IgD-negative memory B cell (primary cell): ENCODE data around the gene NACA. TPM values are rescaled to one million over a fixed set of nuclear protein-coding genes. Genes with fewer than 3 reads are reported as not detected.
"Not testable (repeated sequence)": the region's sequence is repeated elsewhere in the genome, so short reads cannot be mapped to it uniquely, and the experiment has no call there.

Experiments used
- H3K27ac Mint-ChIP-seq, 3 donors: one replicate each; pipeline ENCODE4 v1.8.0; 2020 to 2022; ENCODE audit warnings: mild to moderate bottlenecking in 3 of 3, mixed read lengths in 3 of 3, moderate library complexity in 1 of 3
- H3K27me3 Mint-ChIP-seq: one replicate; pipeline ENCODE4 v1.8.0; 2021; ENCODE audit warnings: mixed read lengths
- H3K36me3 Mint-ChIP-seq: one replicate; pipeline ENCODE4 v1.8.0; 2020; ENCODE audit warnings: mild to moderate bottlenecking, mixed read lengths
- H3K4me1 Mint-ChIP-seq, 3 donors: one replicate each; pipeline ENCODE4 v1.8.0; 2020 to 2022; ENCODE audit warnings: mixed read lengths in 3 of 3, mild to moderate bottlenecking in 1 of 3
- H3K4me3 Mint-ChIP-seq, 4 donors: one replicate each; pipeline ENCODE4 v1.8.0; 2020 to 2022; ENCODE audit warnings: mild to moderate bottlenecking in 4 of 4, mixed read lengths in 4 of 4, moderate library complexity in 3 of 4
- H3K9me3 Mint-ChIP-seq, 3 donors: one replicate each; pipeline ENCODE4 v1.8.0; 2020 to 2021; ENCODE audit warnings: mixed read lengths in 3 of 3, mild to moderate bottlenecking in 1 of 3
- polyA plus RNA-seq: library from polyadenylated mRNA; unstranded; fragments of 300-500 nt; fragmentation: Illumina TruSeq; gene quantifications from one replicate; pipeline ENCODE4 v1.2.3, GENCODE V29; 2021

The NACA gene
- 1,127 TPM for polyA plus RNA-seq

- Mint-ChIP-seq H3K4me1 (peaks cover 37 to 49% (median 38%) of the 10 kb centered on the region in 3 donors), H3K9me3 (no peaks in the 10 kb centered on the region), H3K27me3 (no peaks in the 10 kb centered on the region), H3K36me3 (peaks cover 2% of the 10 kb centered on the region), H3K4me3 (peak within 1 kb of the TSS; percentile 87 to 99 (median 97)), H3K27ac (peak within 1 kb of the TSS; percentile 79 to 98 (median 98))
These were observed at the start of gene NACA for GRCh38 chr12:56724972-56725722. TSS of gene NACA (minus strand) at chr12:56725299. CDS start at chr12:56724521, 778 bp downstream.

- Mint-ChIP-seq H3K4me1 (peaks cover 5 to 6% (median 6%) of the 10 kb centered on the region in 3 donors), H3K27ac (no peak overlapping the region), H3K36me3 (no peaks in the 10 kb centered on the region)
These were observed 48.0 kb upstream of the NACA start for GRCh38 chr12:56773113-56773512.

GRCh38 chr12:56772625-56773024 lies 47.5 kb upstream of the NACA start:
- Mint-ChIP-seq H3K27me3 (no peaks in the 10 kb centered on the region), H3K27ac (no peak overlapping the region), H3K4me1 (peaks cover 5 to 6% (median 5%) of the 10 kb centered on the region in 3 donors), H3K9me3 (peaks cover 0 to 2% (median 0%) of the 10 kb centered on the region in 3 donors), H3K36me3 (no peaks in the 10 kb centered on the region), H3K4me3 (no peak overlapping the region)

More at GRCh38 chr12:56773113-56773512, 48.0 kb upstream of the NACA start:
- no peak overlapping the region for H3K4me3 Mint-ChIP-seq
- peaks cover 0 to 2% (median 0%) of the 10 kb centered on the region in 3 donors for H3K9me3 Mint-ChIP-seq
- no peaks in the 10 kb centered on the region for H3K27me3 Mint-ChIP-seq

GRCh38 chr12:56769868-56770267 lies 44.8 kb upstream of the NACA start:
- Mint-ChIP-seq H3K27me3 (no peaks in the 10 kb centered on the region), H3K27ac (no peak overlapping the region), H3K36me3 (no peaks in the 10 kb centered on the region), H3K9me3 (peaks cover 0 to 2% (median 0%) of the 10 kb centered on the region in 3 donors), H3K4me1 (peaks cover 6 to 12% (median 7%) of the 10 kb centered on the region in 3 donors), H3K4me3 (no peak overlapping the region)

- Mint-ChIP-seq H3K4me3 (no peak overlapping the region), H3K36me3 (no peaks in the 10 kb centered on the region), H3K9me3 (peaks cover 0 to 2% (median 0%) of the 10 kb centered on the region in 3 donors), H3K27me3 (no peaks in the 10 kb centered on the region), H3K4me1 (peaks cover 7 to 10% (median 10%) of the 10 kb centered on the region in 3 donors), H3K27ac (no peak overlapping the region)
These were observed 43.3 kb upstream of the NACA start for GRCh38 chr12:56768424-56768823.

GRCh38 chr12:56766535-56766934 lies 41.4 kb upstream of the NACA start:
- peak overlapping the region in 2 of 4 donors; percentile 41 to 65 for H3K4me3 Mint-ChIP-seq
- no peaks in the 10 kb centered on the region for H3K9me3 Mint-ChIP-seq
- H3K27me3 Mint-ChIP-seq: no peaks in the 10 kb centered on the region
- peaks cover 7 to 10% (median 10%) of the 10 kb centered on the region in 3 donors for H3K4me1 Mint-ChIP-seq
- peak overlapping the region in 2 of 3 donors; percentile 15 to 32 for H3K27ac Mint-ChIP-seq
- no peaks in the 10 kb centered on the region for H3K36me3 Mint-ChIP-seq

- peaks cover 7 to 10% (median 10%) of the 10 kb centered on the region in 3 donors for H3K4me1 Mint-ChIP-seq
- H3K9me3 Mint-ChIP-seq: no peaks in the 10 kb centered on the region
- H3K27ac Mint-ChIP-seq: no peak overlapping the region
These were observed 38.9 kb upstream of the NACA start for GRCh38 chr12:56763753-56764657.

GRCh38 chr12:56761812-56762211 lies 36.7 kb upstream of the NACA start:
- no peaks in the 10 kb centered on the region for H3K36me3 Mint-ChIP-seq
- no peak overlapping the region for H3K27ac Mint-ChIP-seq
- no peaks in the 10 kb centered on the region for H3K9me3 Mint-ChIP-seq
- H3K27me3 Mint-ChIP-seq: no peaks in the 10 kb centered on the region
- peaks cover 7 to 10% (median 10%) of the 10 kb centered on the region in 3 donors for H3K4me1 Mint-ChIP-seq
- H3K4me3 Mint-ChIP-seq: no peak overlapping the region

More at GRCh38 chr12:56763753-56764657, 38.9 kb upstream of the NACA start:
- Mint-ChIP-seq H3K4me3 (no peak overlapping the region), H3K36me3 (no peaks in the 10 kb centered on the region), H3K27me3 (no peaks in the 10 kb centered on the region)

GRCh38 chr12:56760460-56760859 lies 35.4 kb upstream of the NACA start:
- H3K36me3 Mint-ChIP-seq: no peaks in the 10 kb centered on the region
- no peaks in the 10 kb centered on the region for H3K27me3 Mint-ChIP-seq
- no peaks in the 10 kb centered on the region for H3K9me3 Mint-ChIP-seq
- H3K4me1 Mint-ChIP-seq: peaks cover 0 to 4% (median 0%) of the 10 kb centered on the region in 3 donors
- no peak overlapping the region for H3K4me3 Mint-ChIP-seq
- no peak overlapping the region for H3K27ac Mint-ChIP-seq

GRCh38 chr12:56759263-56759908 lies 34.3 kb upstream of the NACA start:
- H3K27ac Mint-ChIP-seq: no peak overlapping the region
- H3K9me3 Mint-ChIP-seq: no peaks in the 10 kb centered on the region
- no peaks in the 10 kb centered on the region for H3K36me3 Mint-ChIP-seq
- H3K4me3 Mint-ChIP-seq: no peak overlapping the region
- peaks cover 0 to 4% (median 0%) of the 10 kb centered on the region in 3 donors for H3K4me1 Mint-ChIP-seq
- H3K27me3 Mint-ChIP-seq: no peaks in the 10 kb centered on the region

- H3K4me1 Mint-ChIP-seq: no peaks in the 10 kb centered on the region
- H3K27me3 Mint-ChIP-seq: no peaks in the 10 kb centered on the region
- H3K9me3 Mint-ChIP-seq: no peaks in the 10 kb centered on the region
- H3K36me3 Mint-ChIP-seq: no peaks in the 10 kb centered on the region
- no peak overlapping the region for H3K27ac Mint-ChIP-seq
- no peak overlapping the region for H3K4me3 Mint-ChIP-seq
These were observed 33.7 kb upstream of the NACA start for GRCh38 chr12:56758728-56759262.

GRCh38 chr12:56757971-56758370 lies 32.9 kb upstream of the NACA start:
- H3K27me3 Mint-ChIP-seq: not testable (repeated sequence)

GRCh38 chr12:56753566-56753965 lies 28.5 kb upstream of the NACA start:
- Mint-ChIP-seq H3K9me3 (no peaks in the 10 kb centered on the region), H3K27me3 (no peaks in the 10 kb centered on the region), H3K36me3 (no peaks in the 10 kb centered on the region), H3K4me1 (peaks cover 21 to 33% (median 26%) of the 10 kb centered on the region in 3 donors), H3K27ac (peak overlapping the region in 2 of 3 donors; percentile 47 to 52), H3K4me3 (peak overlapping the region; percentile 6 to 88 (median 60))

More at GRCh38 chr12:56757971-56758370, 32.9 kb upstream of the NACA start:
- not testable (repeated sequence) for H3K4me1 Mint-ChIP-seq, H3K9me3 Mint-ChIP-seq, H3K4me3 Mint-ChIP-seq, H3K36me3 Mint-ChIP-seq
- peak overlapping the region in 1 of 3 donors; percentile 4 for H3K27ac Mint-ChIP-seq
